RWPE2 (cell line): ENCODE measurements around the gene SPINK6.
A peak's percentile ranks its signal among the peaks of the same experiment; 100 is the strongest.

ENCODE experiments used
- ATAC-seq: fragments of 200-7000 bp; cut with Tn5 transposase; 3 replicates; pipeline ENCODE4 v1.9.1; 2021; ENCODE audit warnings: low read depth
- DNase-seq: peaks from one replicate; pipeline ENCODE4 v3.0.0-alpha.2; 2020; ENCODE audit warnings: low spot score
- H3K27ac ChIP-seq: fragments of 450-650 bp; 2 replicates; pipeline ENCODE4 v1.5.1; 2017; ENCODE audit warnings: mild to moderate bottlenecking; ENCODE audit not compliant: poor library complexity, severe bottlenecking
- H3K27me3 ChIP-seq: fragments of 250-450 bp; sonication (Bioruptor Pico); 2 replicates; pipeline ENCODE4 v1.5.1; 2021; ENCODE audit warnings: mild to moderate bottlenecking, moderate library complexity; ENCODE audit not compliant: insufficient read depth, poor library complexity, severe bottlenecking
- H3K36me3 ChIP-seq: fragments of 250-450 bp; sonication (Bioruptor Pico); 2 replicates; pipeline ENCODE4 v1.5.1; 2020; ENCODE audit warnings: low read depth, mild to moderate bottlenecking, moderate library complexity
- H3K4me1 ChIP-seq: fragments of 250-450 bp; sonication (Bioruptor Pico); 2 replicates; pipeline ENCODE4 v1.5.1; 2021; ENCODE audit warnings: mild to moderate bottlenecking, moderate library complexity; ENCODE audit not compliant: insufficient read depth, poor library complexity, severe bottlenecking
- H3K4me3 ChIP-seq: fragments of 250-450 bp; sonication (Bioruptor Pico); 2 replicates; pipeline ENCODE4 v1.5.1; 2021; ENCODE audit warnings: mild to moderate bottlenecking, moderate library complexity; ENCODE audit not compliant: severe bottlenecking
- H3K9me3 ChIP-seq: fragments of 250-450 bp; sonication (Bioruptor Pico); 2 replicates; pipeline ENCODE4 v1.5.1; 2021; ENCODE audit warnings: mild to moderate bottlenecking, moderate library complexity; ENCODE audit not compliant: severe bottlenecking
- TF ChIP-seq, protein P1 (sequence below): fragments of 450-650 bp; IDR thresholded peaks from one replicate; pipeline ENCODE4 v1.5.1; 2017; ENCODE audit warnings: mild to moderate bottlenecking, moderate library complexity; ENCODE audit not compliant: poor library complexity, severe bottlenecking

Gene SPINK6

DNA sequence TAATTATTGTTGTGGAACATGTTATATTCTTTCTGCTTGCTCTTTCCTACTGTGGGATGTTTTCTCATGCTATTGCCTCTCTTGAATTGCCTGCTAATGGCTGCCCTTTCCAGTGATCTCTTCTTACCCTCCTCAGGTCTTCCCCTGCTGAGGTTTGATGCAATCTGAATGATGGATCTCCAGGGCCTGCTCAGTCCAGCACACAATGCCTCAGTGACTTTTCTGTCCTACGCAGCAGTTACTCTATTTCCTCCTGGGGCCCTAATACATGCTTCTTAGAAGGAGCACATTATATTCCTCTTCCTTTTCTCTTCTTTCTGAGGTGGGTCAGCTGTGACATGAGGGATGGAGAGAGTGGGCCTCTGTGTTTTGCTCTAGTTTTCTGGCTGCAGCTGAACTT lies 34.6 kb upstream of the SPINK6 start, which contains the start of gene SPINK14:
TSS of gene SPINK14 (plus strand) at position 301 of the 400 bp plus-strand sequence. CDS start 1,187 bp downstream, outside the sequence.
- Histone ChIP-seq H3K27ac (no peak within 1 kb of the TSS), H3K4me1 (no peaks in the 10 kb centered on the region), H3K36me3 (no peaks in the 10 kb centered on the region), H3K4me3 (no peak within 1 kb of the TSS), H3K27me3 (no peaks in the 10 kb centered on the region), H3K9me3 (no peaks in the 10 kb centered on the region)
- no peak for ATAC-seq
- TF ChIP-seq, protein P1, sequence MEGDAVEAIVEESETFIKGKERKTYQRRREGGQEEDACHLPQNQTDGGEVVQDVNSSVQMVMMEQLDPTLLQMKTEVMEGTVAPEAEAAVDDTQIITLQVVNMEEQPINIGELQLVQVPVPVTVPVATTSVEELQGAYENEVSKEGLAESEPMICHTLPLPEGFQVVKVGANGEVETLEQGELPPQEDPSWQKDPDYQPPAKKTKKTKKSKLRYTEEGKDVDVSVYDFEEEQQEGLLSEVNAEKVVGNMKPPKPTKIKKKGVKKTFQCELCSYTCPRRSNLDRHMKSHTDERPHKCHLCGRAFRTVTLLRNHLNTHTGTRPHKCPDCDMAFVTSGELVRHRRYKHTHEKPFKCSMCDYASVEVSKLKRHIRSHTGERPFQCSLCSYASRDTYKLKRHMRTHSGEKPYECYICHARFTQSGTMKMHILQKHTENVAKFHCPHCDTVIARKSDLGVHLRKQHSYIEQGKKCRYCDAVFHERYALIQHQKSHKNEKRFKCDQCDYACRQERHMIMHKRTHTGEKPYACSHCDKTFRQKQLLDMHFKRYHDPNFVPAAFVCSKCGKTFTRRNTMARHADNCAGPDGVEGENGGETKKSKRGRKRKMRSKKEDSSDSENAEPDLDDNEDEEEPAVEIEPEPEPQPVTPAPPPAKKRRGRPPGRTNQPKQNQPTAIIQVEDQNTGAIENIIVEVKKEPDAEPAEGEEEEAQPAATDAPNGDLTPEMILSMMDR, result no peak
- no peak for DNase-seq

DNA sequence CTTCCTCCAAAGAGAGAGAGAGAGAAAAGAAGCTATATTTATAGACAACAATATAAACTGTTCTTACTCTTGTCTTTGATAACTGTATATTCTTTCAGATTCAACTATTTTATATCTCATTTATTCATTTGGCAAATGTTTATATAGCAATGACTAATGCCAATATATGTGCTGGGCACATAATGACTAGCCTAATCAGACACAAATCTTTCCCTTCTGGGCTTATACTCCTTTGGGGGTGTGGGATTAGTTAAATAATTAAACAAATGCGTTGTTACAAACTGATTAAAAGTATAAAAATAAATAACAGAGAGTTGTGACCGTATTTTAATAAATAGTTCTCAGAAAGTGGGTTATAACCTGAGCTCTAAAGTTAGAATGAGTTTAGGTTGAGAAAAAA lies 30.5 kb upstream of the SPINK6 start:
- TF ChIP-seq, protein P1, result no peak
- ATAC-seq (no peak), DNase-seq (no peak)

DNA sequence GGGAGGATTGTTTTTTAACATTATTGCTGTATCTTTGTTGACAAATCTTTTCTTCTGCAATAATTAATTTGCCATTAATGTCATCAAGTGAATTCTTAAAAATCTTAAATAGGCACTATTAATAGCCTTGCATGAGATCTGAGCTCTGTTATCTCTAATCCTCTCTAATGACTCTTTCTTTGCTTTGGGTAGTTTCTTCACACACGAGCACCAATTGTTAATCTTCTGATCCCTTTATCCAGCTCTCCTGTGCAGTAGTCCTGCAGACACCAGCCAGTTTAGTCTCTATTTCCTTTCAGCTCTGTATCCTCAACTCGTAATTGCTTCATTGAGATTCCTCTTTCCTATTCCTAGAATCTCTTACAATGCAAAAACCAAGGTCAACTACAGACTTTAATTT lies 26.4 kb upstream of the SPINK6 start:
- Histone ChIP-seq H3K9me3 (no peaks in the 10 kb centered on the region), H3K4me1 (no peaks in the 10 kb centered on the region), H3K4me3 (no peak overlapping the region), H3K27ac (no peak overlapping the region), H3K36me3 (no peaks in the 10 kb centered on the region), H3K27me3 (no peaks in the 10 kb centered on the region)
- no peak for ATAC-seq
- DNase-seq, result no peak
- TF ChIP-seq, protein P1, result no peak

More for the DNA sequence above, 30.5 kb upstream of the SPINK6 start:
- Histone ChIP-seq H3K9me3 (no peaks in the 10 kb centered on the region), H3K36me3 (no peaks in the 10 kb centered on the region), H3K4me3 (no peak overlapping the region), H3K4me1 (no peaks in the 10 kb centered on the region), H3K27ac (no peak overlapping the region), H3K27me3 (no peaks in the 10 kb centered on the region)

DNA sequence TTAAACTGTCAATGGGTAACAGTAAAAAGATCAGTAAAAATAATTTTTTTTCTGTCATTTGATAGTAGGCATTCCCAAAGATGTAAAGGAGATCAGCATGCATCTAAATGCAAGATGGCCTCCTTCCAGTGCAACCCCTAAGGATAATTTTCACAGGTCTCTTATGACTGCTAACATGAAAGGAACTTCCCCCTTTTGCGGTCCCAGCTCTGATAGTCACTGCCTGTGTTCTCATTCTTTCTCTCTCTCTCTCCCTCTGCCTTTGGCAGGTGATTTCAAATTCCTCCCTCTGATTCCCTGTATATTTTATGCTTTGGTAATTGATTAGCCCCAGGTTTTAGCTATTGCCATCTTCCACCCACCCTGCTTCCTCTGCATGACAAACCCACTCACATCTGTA lies 25.6 kb upstream of the SPINK6 start:
- Histone ChIP-seq H3K27me3 (no peaks in the 10 kb centered on the region), H3K4me3 (no peak overlapping the region), H3K9me3 (no peaks in the 10 kb centered on the region), H3K27ac (no peak overlapping the region), H3K4me1 (no peaks in the 10 kb centered on the region), H3K36me3 (no peaks in the 10 kb centered on the region)
- ATAC-seq (no peak), DNase-seq (no peak)
- TF ChIP-seq, protein P1, result no peak

DNA sequence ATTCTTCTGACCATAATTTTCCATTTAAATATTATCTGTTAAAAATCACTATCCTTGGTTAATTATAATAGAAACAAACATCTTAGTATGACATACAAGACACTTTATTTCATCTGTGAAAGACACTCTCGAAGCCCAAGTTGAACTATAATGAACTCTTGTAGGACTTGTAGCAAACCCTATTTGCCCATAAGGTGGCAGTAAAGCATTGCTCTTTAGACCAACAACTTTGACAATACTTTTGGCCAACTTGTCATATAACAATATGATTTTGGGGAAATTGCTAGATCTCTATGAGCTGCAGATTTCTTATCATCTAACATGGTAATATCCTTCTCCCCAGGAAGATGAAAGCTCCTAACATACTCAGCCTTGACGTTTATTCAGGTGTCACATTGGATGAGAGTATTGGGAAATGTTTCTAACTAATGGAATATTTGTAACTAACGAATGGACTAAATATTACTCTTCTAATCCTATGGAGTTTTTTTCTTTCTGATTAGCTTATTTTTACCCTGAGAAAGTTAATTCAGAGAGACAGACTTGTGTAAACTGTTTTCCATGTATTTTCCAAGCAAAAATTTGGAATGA lies 23.5 kb upstream of the SPINK6 start:
- ATAC-seq (peak; percentile 76), DNase-seq (no peak)
- TF ChIP-seq, protein P1, result peak; percentile 97
- no peaks in the 10 kb centered on the region for H3K9me3 ChIP-seq
- no peak overlapping the region for H3K27ac ChIP-seq
- H3K4me1 ChIP-seq, result no peaks in the 10 kb centered on the region
- no peaks in the 10 kb centered on the region for H3K36me3 ChIP-seq
- H3K4me3 ChIP-seq, result no peak overlapping the region
- no peaks in the 10 kb centered on the region for H3K27me3 ChIP-seq
